ENCODE results near the gene SYNE2. TPM values are rescaled to one million over a fixed set of nuclear protein-coding genes. Genes with fewer than 3 reads are reported as not detected.

SYNE2 gene
- total and polyA plus RNA-seq, 10 of the 15 experiments (the other 5 are each of a cell fraction or from before 2014, with no cell fraction given): 2.1 to 52.7 (median 38.1) TPM

- H3K4me3 ChIP-seq: no peak overlapping the region
- in situ Hi-C loops (cut with MboI) (no loop called here), intact Hi-C loops (cut with micrococcal nuclease; ENCODE audit: unreplicated experiment) (no loop called here)
- FAIRE-seq (no peak), ATAC-seq (no peak), DNase-seq (ENCODE audit: low read depth, low spot score) (no peak)
- no peak overlapping the region for H2AFZ ChIP-seq (ENCODE audit: control insufficient read depth, low read depth, low read length)
- WGBS (ENCODE audit: insufficient coverage, insufficient replicate concordance, low lambda C conversion rate, missing lambda C conversion rate): 48% methylated on average over 2 of the region's 2 CpGs
- H3K79me2 ChIP-seq (ENCODE audit: control insufficient read depth, insufficient read depth, low read length): peaks cover 30% of the 10 kb centered on the region
- H3K9me3 ChIP-seq (replicated peaks; ENCODE audit: control insufficient read depth, insufficient read depth, low read length): no peaks in the 10 kb centered on the region; the same call in 2 of the 3 replicates
- H3K27me3 ChIP-seq (replicated peaks in 1 of 2; ENCODE audit: control insufficient read depth in 2 of 2, insufficient read depth in 2 of 2, low read length in 1 of 2): no peaks in the 10 kb centered on the region
- RAD21 ChIA-PET (ENCODE audit: unreplicated experiment): no interaction called here
- no peak for TF ChIP-seq HDAC6 (IDR thresholded peaks at IDR 0.05; ENCODE audit: unreplicated experiment)
- no peak for TF ChIP-seq SP1 (IDR thresholded peaks at IDR 0.05; ENCODE audit: low read depth, low read length)
- TF ChIP-seq SUPT20H (IDR thresholded peaks at IDR 0.05; ENCODE audit: borderline replicate concordance, control insufficient read depth, low read depth, low read length): no peak
- no peak for TF ChIP-seq JUNB (IDR thresholded peaks at IDR 0.05)
- no peak for TF ChIP-seq NFYB (IDR thresholded peaks at IDR 0.05; ENCODE audit: insufficient read depth, low read depth, low read length)
- TF ChIP-seq RELB (IDR thresholded peaks at IDR 0.05; ENCODE audit: low read depth): no peak
- TF ChIP-seq ZNF384 (IDR thresholded peaks at IDR 0.05; ENCODE audit: borderline replicate concordance, low read depth, low read length): no peak
- no peak for TF ChIP-seq ZNF687 (IDR thresholded peaks at IDR 0.05)
- no peak for TF ChIP-seq DPF2 (IDR thresholded peaks at IDR 0.05)
- TF ChIP-seq SUZ12 (IDR thresholded peaks at IDR 0.05; ENCODE audit: unreplicated experiment): no peak
- no peak for TF ChIP-seq RUNX3 (IDR thresholded peaks at IDR 0.05; ENCODE audit: low read length)
- TF ChIP-seq RAD21 (IDR thresholded peaks at IDR 0.05; ENCODE audit: insufficient read depth, low read depth, low read length): no peak
- TF ChIP-seq CREM (IDR thresholded peaks at IDR 0.05; ENCODE audit: low read depth): no peak
- TF ChIP-seq YY1 (IDR thresholded peaks at IDR 0.05; ENCODE audit: low read depth, low read length): no peak
- TF ChIP-seq MYC (IDR thresholded peaks at IDR 0.05; ENCODE audit: insufficient read depth, insufficient read length, insufficient replicate concordance, low read length, severe bottlenecking): no peak
- no peak for TF ChIP-seq CBX3 (IDR thresholded peaks at IDR 0.05; ENCODE audit: borderline replicate concordance, low read depth)
- no peak for TF ChIP-seq SMAD1 (IDR thresholded peaks at IDR 0.05; ENCODE audit: low read depth, partially characterized antibody)
- no peak for TF ChIP-seq MLLT1 (IDR thresholded peaks at IDR 0.05)
- TF ChIP-seq LARP7 (IDR thresholded peaks at IDR 0.05): no peak
- TF ChIP-seq PAX5 (IDR thresholded peaks at IDR 0.05; ENCODE audit: borderline replicate concordance, low read depth, low read length): no peak
- SMC1A ChIA-PET (ENCODE audit: uncharacterized antibody, unreplicated experiment): no interaction called here
- POLR2A ChIA-PET: no interaction called here
- H3K36me3 ChIP-seq (ENCODE audit: control insufficient read depth in 2 of 2, insufficient read depth in 2 of 2, low read length in 1 of 2): no peaks in the 10 kb centered on the region
- H3K9ac ChIP-seq (ENCODE audit: control insufficient read depth, insufficient read depth, low read length): no peak overlapping the region
- no TSS peak for BruUV-seq (replicated peaks)
- CTCF ChIA-PET: no interaction called here
- no peak overlapping the region for H3K27ac ChIP-seq (ENCODE audit: control insufficient read depth, insufficient read depth)
- H3K4me1 ChIP-seq (ENCODE audit: control insufficient read depth, insufficient read depth, low read length): peaks cover 9% of the 10 kb centered on the region
- no peaks in the 10 kb centered on the region for H4K20me1 ChIP-seq (ENCODE audit: control insufficient read depth, insufficient read depth)
- H3K4me2 ChIP-seq (ENCODE audit: control insufficient read depth, insufficient read depth): no peak overlapping the region
Measured at GRCh38 chr14:63905370-63905769, 52.6 kb downstream of the SYNE2 start.
